ENCODE measurements around the gene ZNF609. TPM values are rescaled to one million over a fixed set of nuclear protein-coding genes. Genes with fewer than 3 reads are reported as not detected.

Gene ZNF609
- total RNA-seq, 3 donors from 2014 or later, result 26.9 to 34.1 (median 28.3) TPM

DNA sequence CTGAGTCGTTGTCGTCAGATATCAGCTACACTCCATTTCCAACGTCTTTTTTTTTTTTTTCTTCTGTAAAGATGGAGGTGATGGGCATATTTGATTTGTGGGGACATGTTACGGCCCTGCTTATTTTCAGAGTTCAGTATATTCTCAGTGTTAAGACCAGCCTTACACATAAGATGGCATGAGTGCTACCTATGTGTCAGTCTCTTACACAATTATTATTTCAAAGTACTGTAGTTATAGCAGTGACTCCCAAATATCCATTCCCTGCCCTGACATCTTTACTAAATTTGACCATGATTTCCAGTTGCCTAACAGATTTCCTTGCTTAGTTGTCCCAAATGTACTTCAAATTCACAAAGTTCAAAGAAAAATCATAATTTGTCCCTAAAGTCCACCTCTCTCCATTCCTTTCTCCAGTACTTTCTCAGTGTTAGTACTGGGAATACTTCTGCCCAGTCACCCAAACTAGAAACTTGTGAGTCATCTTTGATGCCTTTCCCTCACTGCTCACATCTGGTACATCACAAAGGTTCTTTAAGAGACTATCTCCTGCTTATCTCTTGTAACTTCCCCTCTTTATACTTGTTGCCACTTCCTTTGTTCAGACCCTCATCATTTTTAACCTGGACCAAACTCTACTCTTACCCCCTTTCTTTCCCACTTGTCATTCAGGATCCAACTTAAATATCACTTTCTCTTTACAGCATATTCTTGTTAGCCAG is 67.0 kb downstream of the ZNF609 start:
- peaks cover 66% of the 10 kb centered on the region for H3K4me1 Mint-ChIP-seq (ENCODE audit: low read depth)
- H3K9me3 Mint-ChIP-seq, result no peaks in the 10 kb centered on the region
- H3K27me3 Mint-ChIP-seq (ENCODE audit: low read depth), result no peaks in the 10 kb centered on the region
- peaks cover 21% of the 10 kb centered on the region for H3K36me3 Mint-ChIP-seq (ENCODE audit: insufficient read depth)
- no peak overlapping the region for H3K4me3 Mint-ChIP-seq
- no peak for DNase-seq
- peak; percentile 48 to 51 for ATAC-seq

- Mint-ChIP-seq H3K9me3 (no peaks in the 10 kb centered on the region), H3K4me3 (no peak overlapping the region), H3K27me3 (ENCODE audit: low read depth) (no peaks in the 10 kb centered on the region), H3K4me1 (ENCODE audit: low read depth) (peaks cover 74% of the 10 kb centered on the region), H3K36me3 (ENCODE audit: insufficient read depth) (peaks cover 23% of the 10 kb centered on the region)
- no peak for DNase-seq
- no peak for ATAC-seq
These were observed 68.5 kb downstream of the ZNF609 start for GRCh38 chr15:64528871-64529270.

DNA sequence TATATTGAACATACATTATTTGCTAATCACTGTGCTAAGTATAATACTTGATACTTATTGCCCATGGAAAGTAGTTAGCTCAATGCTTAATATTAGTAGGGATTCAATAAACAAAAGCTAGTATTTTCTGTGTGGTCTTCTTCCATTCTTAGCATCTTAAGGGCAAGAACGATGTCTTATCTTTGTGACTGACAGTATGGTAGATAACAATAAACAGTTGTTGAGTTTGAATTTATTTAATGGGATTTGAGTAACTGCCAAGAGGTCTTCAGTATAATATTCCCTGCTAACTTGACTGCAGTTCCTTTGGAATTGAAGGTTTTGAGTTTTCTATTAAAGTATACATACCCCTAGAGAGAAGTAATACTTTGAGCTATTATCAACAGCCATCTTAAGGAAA is 70.1 kb downstream of the ZNF609 start:
- Mint-ChIP-seq H3K4me3 (no peak overlapping the region), H3K27me3 (ENCODE audit: low read depth) (no peaks in the 10 kb centered on the region), H3K36me3 (ENCODE audit: insufficient read depth) (peaks cover 26% of the 10 kb centered on the region), H3K4me1 (ENCODE audit: low read depth) (peaks cover 66% of the 10 kb centered on the region), H3K9me3 (no peaks in the 10 kb centered on the region)
- no peak for ATAC-seq
- no peak for DNase-seq

DNA sequence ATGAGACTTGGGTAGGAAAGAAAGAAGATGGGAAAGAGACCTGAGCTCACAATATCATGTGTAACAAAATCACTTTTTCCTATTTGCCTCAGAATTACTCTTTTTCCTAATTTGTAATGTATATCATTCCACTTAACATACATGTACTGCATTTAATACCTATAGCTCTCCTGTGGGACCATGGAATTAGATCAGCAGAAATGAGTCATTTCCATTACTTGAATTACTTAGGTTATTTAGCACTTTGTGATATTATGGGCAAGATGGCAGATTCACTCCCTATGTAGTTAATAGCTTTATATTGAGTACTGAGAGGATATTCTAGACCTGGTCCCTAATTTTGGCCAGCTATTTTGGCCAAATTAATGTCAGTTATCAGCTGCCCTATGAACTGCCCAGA is 70.5 kb downstream of the ZNF609 start:
- Mint-ChIP-seq H3K36me3 (ENCODE audit: insufficient read depth) (peaks cover 26% of the 10 kb centered on the region), H3K27me3 (ENCODE audit: low read depth) (no peaks in the 10 kb centered on the region), H3K4me1 (ENCODE audit: low read depth) (peaks cover 67% of the 10 kb centered on the region), H3K9me3 (no peaks in the 10 kb centered on the region), H3K4me3 (no peak overlapping the region)
- DNase-seq, result no peak
- ATAC-seq, result no peak

DNA sequence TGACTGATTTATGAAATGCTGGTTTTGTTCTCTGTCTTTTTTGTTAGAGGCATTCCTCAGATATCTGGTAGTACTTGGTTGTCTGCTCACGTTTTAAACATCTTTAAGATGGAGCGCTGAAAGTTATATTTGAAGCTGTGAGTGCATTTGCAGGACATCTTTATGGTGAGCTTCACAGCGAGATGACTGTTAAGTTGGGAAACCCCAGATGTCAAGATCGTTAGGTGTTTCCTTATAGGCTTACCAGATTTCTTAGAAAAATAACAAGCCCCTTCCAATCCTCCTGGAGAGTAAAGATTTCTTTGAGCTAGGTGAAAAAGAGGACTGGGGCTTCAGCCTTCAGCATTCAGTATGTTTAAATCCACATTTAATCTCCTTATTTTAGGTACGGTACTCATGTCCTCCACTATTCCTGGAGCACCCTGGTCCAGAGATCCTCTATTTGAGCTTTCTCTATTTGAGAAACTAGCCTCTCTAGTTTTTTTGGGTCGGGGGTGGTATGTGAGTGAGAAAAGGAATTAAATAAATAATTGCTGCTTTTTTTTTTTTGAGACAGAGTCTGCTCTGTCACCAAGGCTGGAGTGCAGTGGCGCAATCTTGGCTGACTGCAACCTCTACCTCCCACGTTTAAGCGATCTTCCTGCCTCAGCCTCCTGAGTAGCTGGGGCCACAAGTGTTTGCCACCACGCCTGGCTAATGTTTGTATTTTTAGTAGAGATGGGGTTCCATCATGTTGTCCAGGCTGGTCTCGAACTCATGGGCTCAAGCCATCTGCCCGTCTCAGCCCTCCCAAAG is 72.3 kb downstream of the ZNF609 start:
- Mint-ChIP-seq H3K36me3 (ENCODE audit: insufficient read depth) (peaks cover 22% of the 10 kb centered on the region), H3K9me3 (no peaks in the 10 kb centered on the region), H3K4me3 (no peak overlapping the region), H3K27me3 (ENCODE audit: low read depth) (no peaks in the 10 kb centered on the region), H3K4me1 (ENCODE audit: low read depth) (peaks cover 58% of the 10 kb centered on the region)
- DNase-seq (no peak), ATAC-seq (peak; percentile 38 to 42)

- peaks cover 10% of the 10 kb centered on the region for H3K36me3 Mint-ChIP-seq (ENCODE audit: insufficient read depth)
- no peak for DNase-seq
- peaks cover 46% of the 10 kb centered on the region for H3K4me1 Mint-ChIP-seq (ENCODE audit: low read depth)
- H3K4me3 Mint-ChIP-seq, result no peak overlapping the region
- ATAC-seq, result peak; percentile 39 to 52
- no peaks in the 10 kb centered on the region for H3K9me3 Mint-ChIP-seq
- H3K27me3 Mint-ChIP-seq (ENCODE audit: low read depth), result no peaks in the 10 kb centered on the region
These were observed 75.3 kb downstream of the ZNF609 start for GRCh38 chr15:64535460-64536243.

DNA sequence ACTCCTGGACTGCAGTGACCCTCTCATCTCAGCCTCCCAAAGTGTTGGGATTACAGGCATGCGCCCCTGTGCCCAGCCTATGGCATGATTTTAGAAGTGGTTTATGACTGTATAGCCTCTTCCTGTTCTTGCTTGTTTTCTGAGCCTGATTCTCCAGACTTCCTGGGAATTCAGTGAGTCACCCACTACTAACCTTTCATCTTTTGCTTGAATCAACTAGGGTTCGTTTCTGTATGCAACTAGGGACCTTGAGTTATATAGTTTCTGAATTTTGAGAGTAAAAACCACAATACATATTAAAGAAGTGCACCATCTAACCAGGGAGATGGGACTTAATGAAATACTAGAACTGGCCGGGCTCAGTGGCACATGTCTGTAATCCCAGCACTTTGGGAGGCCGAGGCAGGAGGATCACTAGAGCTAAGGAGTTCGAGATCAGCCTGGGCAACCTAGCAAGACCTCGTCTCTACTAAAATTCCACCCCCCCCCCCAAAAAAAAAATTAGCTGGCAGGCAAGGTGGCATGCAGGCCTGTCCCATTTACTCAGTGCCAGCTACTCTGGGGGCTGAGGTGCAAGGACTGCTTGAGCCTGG is 76.0 kb downstream of the ZNF609 start:
- Mint-ChIP-seq H3K27me3 (ENCODE audit: low read depth) (no peaks in the 10 kb centered on the region), H3K4me1 (ENCODE audit: low read depth) (peaks cover 43% of the 10 kb centered on the region), H3K9me3 (no peaks in the 10 kb centered on the region), H3K36me3 (ENCODE audit: insufficient read depth) (peaks cover 10% of the 10 kb centered on the region), H3K4me3 (no peak overlapping the region)
- DNase-seq (peak; percentile 10), ATAC-seq (peak; percentile 75 to 85)

DNA sequence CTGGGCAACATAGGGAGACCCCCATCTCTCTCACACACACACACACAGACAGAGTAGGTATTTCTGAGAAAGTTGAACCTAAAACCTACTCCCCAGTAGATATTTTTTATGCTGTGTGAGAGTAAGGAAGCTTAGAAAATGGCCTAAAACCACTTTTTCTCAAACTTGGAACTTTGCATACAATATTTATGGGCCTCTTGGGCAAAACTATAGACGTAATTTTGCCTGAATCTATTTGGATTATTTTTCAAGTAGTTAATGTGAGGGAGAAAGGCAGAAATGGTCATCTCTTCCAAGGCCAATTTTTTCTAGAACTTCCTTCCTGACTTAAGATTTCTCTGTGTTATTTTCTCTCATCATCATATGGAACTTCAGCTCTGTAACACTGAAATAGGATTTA is 81.7 kb downstream of the ZNF609 start:
- H3K9me3 Mint-ChIP-seq, result no peaks in the 10 kb centered on the region
- H3K4me1 Mint-ChIP-seq (ENCODE audit: low read depth), result peaks cover 26% of the 10 kb centered on the region
- no peak overlapping the region for H3K4me3 Mint-ChIP-seq
- ATAC-seq, result no peak
- H3K27me3 Mint-ChIP-seq (ENCODE audit: low read depth), result no peaks in the 10 kb centered on the region
- DNase-seq, result no peak
- peaks cover 12% of the 10 kb centered on the region for H3K36me3 Mint-ChIP-seq (ENCODE audit: insufficient read depth)

GRCh38 chr15:64544450-64544849 is 84.1 kb downstream of the ZNF609 start:
- no peak for DNase-seq
- peaks cover 40% of the 10 kb centered on the region for H3K4me1 Mint-ChIP-seq (ENCODE audit: low read depth)
- no peak overlapping the region for H3K4me3 Mint-ChIP-seq
- H3K27me3 Mint-ChIP-seq (ENCODE audit: low read depth), result no peaks in the 10 kb centered on the region
- no peaks in the 10 kb centered on the region for H3K9me3 Mint-ChIP-seq
- no peak for ATAC-seq
- peaks cover 14% of the 10 kb centered on the region for H3K36me3 Mint-ChIP-seq (ENCODE audit: insufficient read depth)

DNA sequence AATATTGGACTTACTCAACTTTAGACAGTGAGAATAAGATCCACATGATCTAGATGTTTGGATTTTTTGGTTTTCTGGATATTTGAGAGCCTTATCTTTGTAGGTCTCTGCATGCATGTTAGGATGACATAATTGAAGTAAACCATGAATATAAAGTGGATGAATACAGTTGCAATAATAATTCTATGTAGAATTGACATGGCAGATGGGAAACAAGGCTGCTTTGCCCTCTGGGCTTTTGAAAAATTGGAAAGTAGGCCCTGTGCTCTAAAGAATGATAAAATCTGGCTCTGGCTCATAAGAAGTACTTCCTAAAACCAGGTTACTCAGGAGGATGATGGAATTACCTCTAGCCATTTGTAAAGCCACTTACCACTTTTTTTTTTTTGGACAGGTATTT is 86.9 kb downstream of the ZNF609 start:
- DNase-seq (no peak), ATAC-seq (no peak)
- Mint-ChIP-seq H3K9me3 (no peaks in the 10 kb centered on the region), H3K36me3 (ENCODE audit: insufficient read depth) (peaks cover 13% of the 10 kb centered on the region), H3K4me1 (ENCODE audit: low read depth) (peaks cover 45% of the 10 kb centered on the region), H3K27me3 (ENCODE audit: low read depth) (no peaks in the 10 kb centered on the region), H3K4me3 (no peak overlapping the region)

DNA sequence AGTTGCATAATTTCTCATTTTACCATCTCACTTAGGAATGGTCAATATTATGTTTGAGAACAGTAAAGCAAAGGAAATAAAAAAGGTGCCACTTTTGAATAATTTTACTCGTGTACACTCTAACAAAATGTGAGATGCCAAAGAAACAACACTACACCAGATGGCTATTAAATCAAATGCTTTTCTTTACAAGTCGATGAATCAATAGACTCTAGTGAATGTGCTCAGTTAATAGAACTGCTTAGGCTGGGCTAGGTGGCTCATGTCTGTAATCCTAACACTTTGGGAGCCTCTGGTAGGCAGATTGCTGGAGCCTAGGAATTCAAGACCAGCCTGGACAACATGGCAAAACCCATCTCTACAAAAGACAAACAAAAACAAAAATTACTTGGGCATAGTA is 87.9 kb downstream of the ZNF609 start:
- Mint-ChIP-seq H3K9me3 (no peaks in the 10 kb centered on the region), H3K4me1 (ENCODE audit: low read depth) (peaks cover 44% of the 10 kb centered on the region), H3K27me3 (ENCODE audit: low read depth) (no peaks in the 10 kb centered on the region), H3K4me3 (no peak overlapping the region), H3K36me3 (ENCODE audit: insufficient read depth) (peaks cover 13% of the 10 kb centered on the region)
- ATAC-seq (no peak), DNase-seq (no peak)

DNA sequence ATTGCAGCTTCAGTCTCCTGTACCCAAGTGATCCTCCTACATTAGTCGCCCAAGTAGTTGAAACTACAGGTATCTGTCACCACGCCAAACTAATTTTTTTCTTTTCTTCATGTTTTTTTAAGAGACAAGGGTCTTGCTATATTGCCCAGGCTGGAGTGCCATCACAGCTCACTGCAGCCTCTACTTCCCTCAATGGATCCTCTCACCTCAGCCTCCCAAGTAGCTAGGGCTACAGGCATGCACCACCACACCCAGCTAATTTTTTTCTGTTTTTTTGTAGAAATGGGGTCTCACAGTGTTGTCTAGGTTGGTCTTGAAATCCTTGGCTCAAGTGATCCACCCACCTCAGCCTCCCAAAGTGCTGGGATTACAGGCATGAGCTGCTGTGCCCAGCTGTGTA is 89.5 kb downstream of the ZNF609 start:
- H3K4me3 Mint-ChIP-seq, result no peak overlapping the region
- no peak for DNase-seq
- no peaks in the 10 kb centered on the region for H3K27me3 Mint-ChIP-seq (ENCODE audit: low read depth)
- H3K36me3 Mint-ChIP-seq (ENCODE audit: insufficient read depth), result peaks cover 10% of the 10 kb centered on the region
- H3K9me3 Mint-ChIP-seq, result no peaks in the 10 kb centered on the region
- H3K4me1 Mint-ChIP-seq (ENCODE audit: low read depth), result peaks cover 37% of the 10 kb centered on the region
- no peak for ATAC-seq

DNA sequence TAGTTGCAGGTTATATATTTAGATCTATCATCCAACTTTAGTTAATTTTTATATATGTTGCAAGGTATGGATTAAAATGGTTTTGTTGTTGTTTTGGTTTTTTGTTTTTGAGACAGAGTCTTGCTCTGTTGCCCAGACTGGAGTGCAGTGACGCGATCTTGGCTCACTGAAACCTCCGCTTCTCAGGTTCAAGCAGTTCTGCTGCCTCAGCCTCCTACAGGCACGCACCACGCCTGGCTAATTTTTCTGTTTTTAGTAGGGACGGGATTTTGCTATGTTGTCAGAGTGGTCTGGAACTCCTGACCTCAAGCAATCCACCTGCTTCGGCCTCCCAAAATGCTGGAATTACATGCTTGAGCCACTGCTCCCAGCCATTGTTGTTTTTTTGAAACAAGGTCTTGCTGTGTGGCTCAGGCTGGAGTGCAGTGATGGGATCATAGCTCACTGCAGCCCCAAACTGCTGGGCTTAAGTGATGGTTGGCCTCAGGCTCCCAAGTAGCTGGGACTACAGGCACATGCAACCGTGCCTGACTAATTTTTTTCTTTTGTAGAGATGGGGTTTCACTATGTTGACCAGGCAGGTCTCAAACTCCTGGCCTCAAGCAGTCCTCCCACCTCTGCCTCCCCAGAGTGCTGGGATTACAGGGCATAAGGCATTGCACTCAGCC is 92.0 kb downstream of the ZNF609 start:
- no peak overlapping the region for H3K4me3 Mint-ChIP-seq
- no peaks in the 10 kb centered on the region for H3K9me3 Mint-ChIP-seq
- no peak for ATAC-seq

More for the DNA sequence above, 92.0 kb downstream of the ZNF609 start:
- Mint-ChIP-seq H3K27me3 (ENCODE audit: low read depth) (no peaks in the 10 kb centered on the region), H3K4me1 (ENCODE audit: low read depth) (peaks cover 33% of the 10 kb centered on the region), H3K36me3 (ENCODE audit: insufficient read depth) (peaks cover 8% of the 10 kb centered on the region)
- no peak for DNase-seq
